GM21526 (cell line): Measurements from ENCODE around the gene CCDC192.

Experiments used
- ATAC-seq: cut with Tn5 transposase; IDR thresholded peaks from one replicate; pipeline ENCODE4 v1.9.1; 2021; ENCODE audit warnings: moderate library complexity; ENCODE audit not compliant: unreplicated experiment, low FRiP score

Gene CCDC192

DNA sequence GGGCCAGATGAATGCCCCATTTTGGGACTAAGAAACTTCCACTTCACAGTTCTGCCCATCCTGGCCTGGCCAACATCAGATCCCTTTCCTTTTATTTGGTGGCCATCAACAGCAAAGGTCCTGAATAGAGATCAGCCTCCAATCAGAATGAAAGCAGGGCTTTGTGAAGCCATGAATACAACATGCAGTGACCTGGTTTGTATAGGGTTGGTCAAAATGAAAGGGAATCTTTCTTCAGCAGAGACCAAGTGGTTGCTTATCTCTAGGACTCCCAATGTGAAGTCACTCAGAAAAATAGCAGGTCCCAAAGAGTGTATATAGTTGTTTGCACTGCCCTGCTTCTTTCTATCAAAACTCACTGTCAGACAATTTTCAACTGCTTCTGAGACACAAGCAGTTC, 266.5 kb downstream of the CCDC192 start:
- ATAC-seq = no peak

GRCh38 chr5:127970081-127970480, 266.9 kb downstream of the CCDC192 start:
- no peak for ATAC-seq

DNA sequence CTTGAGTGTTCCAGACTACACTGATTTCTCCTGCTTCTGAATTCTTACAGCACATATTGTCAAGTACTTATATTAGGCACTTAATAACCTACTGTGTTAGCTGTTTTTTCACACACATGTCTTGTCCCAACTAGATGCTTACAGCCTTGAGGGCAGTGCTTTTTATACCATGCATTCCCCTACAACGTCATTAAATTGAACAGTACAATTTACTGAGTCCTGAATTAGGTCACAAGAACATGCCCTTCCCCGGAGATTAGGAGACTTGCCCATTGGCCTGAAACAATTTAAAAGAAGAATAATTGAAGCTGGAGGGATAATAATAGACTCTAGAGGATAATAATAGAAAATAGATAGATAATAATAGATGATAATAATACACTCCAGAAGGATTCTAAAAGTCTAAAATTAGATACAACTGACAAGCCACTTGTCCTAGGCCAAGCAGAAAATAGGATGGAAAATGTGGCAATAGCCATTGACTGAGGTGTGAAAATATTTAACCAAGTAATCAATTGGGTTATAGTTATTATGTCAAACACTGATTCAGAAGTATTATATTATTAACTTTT, 267.7 kb downstream of the CCDC192 start:
- ATAC-seq = no peak

DNA sequence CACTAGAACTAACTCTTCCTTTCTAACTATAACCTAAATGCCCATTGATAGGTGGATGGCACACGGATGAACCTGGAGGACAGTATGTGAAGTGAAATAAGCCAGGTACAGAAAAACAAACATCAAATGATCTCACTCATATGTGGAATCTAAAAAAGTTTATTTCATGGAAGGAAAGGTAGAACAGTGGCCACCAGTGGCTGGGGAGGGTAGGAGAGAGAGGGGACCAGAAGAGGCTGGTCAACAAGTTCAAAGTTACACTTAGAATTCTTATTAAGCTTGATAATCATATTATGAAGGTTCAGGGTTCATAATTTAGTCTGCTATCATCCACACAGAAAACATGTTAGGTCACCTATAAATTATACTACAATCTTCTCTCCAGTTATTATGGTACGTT, 272.8 kb downstream of the CCDC192 start:
- ATAC-seq = no peak

- ATAC-seq = no peak
Observed at GRCh38 chr5:127976525-127976924, 273.3 kb downstream of the CCDC192 start.

- no peak for ATAC-seq
Observed at GRCh38 chr5:127976991-127977717, 274.0 kb downstream of the CCDC192 start.

DNA sequence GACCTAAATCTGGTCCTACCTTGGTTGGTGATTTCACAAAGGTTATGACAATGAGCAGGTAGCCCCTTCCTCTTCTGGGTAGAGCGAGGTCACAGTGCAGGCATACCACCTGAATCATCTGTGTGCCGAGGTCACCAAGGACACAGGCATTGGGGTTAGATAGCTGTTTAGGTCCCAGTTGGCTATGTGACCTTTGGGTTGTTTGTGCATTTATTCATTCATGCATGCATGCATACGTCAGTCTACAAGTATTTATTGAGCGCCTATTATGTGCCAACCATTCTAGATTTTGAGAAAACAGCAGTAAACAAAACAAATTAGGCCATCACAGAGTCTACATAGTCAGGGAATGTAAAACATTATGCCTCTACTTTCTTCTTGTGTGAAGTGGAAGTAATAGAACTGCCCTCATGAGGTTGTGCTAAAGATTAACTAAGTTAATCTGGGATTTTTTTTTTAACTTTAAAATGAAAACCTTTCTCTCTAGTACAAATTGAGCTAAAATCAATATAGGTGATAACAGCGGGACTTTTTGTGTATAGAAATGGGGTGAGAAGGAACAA, 275.6 kb downstream of the CCDC192 start:
- ATAC-seq = no peak

DNA sequence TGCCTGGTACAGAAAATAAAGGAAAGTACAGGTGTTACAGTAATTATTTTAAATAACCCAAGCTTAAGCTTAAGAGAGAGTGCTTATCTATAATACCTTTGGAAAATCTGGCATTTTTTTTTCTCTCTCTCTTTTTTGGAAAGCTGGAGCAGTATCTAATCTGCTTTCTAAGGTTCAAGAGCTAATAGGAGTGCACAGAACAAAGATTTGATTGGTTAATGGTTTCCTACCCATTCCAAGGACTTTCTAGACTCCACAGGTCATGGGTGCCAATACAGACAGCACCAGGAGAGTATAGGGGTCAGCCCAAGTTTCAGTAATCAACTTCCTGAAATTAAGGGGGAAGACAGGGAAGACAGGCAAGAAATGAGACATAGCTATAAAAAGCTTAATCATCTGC, 276.3 kb downstream of the CCDC192 start:
- no peak for ATAC-seq

- ATAC-seq = no peak
Observed at GRCh38 chr5:127980843-127981242, 277.7 kb downstream of the CCDC192 start.

DNA sequence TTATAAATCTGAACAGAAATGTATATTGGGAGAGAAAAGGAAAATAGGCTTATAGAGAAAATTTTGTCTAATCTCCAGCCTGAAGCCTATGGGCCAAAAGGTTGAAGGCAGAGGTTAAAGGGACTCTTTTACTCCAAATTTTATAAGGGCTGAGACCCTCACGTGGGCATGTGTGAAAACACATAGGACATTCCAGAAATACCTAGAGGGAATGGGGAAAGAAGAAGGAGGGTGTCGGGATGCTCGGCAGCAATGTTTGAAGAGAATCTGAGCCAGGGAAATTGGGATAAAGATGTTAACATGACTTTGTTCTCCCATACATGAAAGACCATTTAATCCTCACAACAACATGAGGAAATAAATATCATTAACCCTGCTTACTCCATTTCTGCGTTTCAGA, 278.3 kb downstream of the CCDC192 start:
- ATAC-seq = no peak

DNA sequence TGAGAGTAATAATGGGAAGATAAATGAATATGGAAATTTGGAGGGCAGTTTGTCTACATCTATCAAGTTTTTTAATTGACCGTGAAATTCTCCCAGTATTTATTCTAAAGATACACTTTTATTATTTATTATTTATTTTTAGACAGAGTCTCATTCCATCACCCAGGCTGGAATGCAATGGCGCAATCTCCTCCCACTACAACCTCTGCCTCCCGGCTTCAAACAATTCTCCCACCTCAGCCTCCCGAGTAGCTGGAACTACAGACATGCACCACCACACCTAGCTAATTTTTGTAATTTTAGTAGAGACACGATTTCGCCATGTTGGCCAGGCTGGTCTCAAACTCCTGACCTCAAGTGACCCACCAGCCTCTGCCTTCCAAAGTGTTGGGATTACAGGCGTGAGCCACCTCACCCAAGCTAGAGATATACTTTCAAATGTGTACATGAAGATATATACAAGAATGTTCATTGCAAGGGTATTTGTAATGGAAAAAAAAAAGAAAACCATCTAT, 282.7 kb downstream of the CCDC192 start:
- no peak for ATAC-seq

DNA sequence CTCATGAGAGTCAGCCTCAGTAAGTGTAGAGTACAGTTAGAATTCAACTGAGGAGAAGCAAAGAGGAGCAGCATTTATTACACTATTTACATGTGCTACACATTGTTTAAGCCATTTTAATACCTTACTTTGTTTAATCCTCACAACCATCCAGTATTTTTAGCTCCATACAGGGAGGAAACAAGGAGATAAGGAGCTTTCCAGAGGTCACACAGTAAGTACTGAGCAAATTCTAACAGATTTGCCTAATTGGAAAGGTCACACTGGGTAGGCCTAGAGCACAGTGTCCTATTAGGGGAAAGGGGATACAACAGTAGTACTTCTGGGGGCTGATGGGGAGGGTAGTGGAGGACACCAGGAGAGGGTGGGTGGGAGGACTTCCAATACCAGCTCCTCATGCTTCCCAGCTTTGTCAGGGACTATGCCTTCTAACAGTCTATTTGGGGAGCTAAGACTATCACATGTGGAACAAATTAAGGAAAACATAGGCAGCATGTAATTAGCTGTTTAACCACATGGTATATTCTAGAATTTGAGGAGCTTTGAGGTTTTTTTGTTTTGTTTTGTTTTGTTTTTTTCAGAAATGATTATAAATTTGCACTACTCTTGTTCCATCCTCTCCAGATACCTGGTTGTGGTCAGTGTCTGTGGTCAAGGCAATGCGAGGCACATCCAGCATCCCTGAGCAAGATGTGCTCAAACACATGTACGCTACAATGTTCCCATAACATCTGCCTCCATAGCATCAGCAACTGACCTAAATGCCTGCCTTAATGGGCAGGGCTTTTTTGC, 284.4 kb downstream of the CCDC192 start:
- no peak for ATAC-seq

DNA sequence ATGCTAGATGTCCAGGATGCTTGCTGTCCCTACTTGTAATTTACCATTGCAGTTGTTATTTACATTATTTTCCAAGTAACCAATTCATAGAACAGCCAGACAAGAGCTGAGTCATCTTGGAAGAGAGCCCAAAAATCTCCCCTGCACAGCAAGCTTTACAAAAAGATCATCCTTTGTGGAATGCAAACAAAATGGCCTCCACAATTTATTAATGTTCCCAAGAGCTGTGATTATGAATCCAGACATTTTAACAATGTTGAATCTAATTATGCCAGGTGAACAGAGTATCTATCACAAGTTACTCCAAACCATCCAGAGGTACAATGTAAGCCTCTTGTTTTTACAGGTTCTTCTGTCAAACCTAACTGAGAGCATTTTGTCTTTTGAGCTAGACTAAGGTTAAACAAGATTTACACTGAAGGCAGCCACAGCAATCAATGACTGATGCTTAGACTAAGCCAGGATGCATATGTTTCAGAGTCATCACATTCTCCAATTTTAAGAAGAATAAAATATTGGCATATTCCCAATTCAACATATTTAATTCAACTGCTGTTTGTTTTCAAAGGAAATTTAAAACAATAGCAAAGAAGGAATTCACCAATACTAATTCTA, 285.1 kb downstream of the CCDC192 start:
- no peak for ATAC-seq
